Fibroblast of skin of back (primary cell): ENCODE data around the gene CLDN1.

ENCODE experiments used
- DNase-seq: peaks from one replicate; pipeline ENCODE4 v3.0.0-alpha.2; 2013

CLDN1 gene

GRCh38 chr3:190330936-190331734 is 8.9 kb upstream of the CLDN1 start:
- no peak for DNase-seq

GRCh38 chr3:190326930-190327329 is 4.7 kb upstream of the CLDN1 start:
- peak; percentile 43 for DNase-seq

GRCh38 chr3:190326361-190326760 is 4.1 kb upstream of the CLDN1 start:
- no peak for DNase-seq

- DNase-seq = peak; percentile 44
Measured at GRCh38 chr3:190325923-190326322, 3.7 kb upstream of the CLDN1 start.

- no peak for DNase-seq
Measured at GRCh38 chr3:190323246-190323626, 990 bp upstream of the CLDN1 start.

- no peak for DNase-seq
Measured at GRCh38 chr3:190322604-190323245, 479 bp upstream of the CLDN1 start.

- DNase-seq = no peak
Measured at GRCh38 chr3:190320594-190321362, 1.5 kb downstream of the CLDN1 start.

- no peak for DNase-seq
Measured at GRCh38 chr3:190319660-190320059, 2.6 kb downstream of the CLDN1 start.

- no peak for DNase-seq
Measured at GRCh38 chr3:190318666-190319065, 3.6 kb downstream of the CLDN1 start.

- no peak for DNase-seq
Measured at GRCh38 chr3:190314741-190315140, 7.5 kb downstream of the CLDN1 start.

- DNase-seq = no peak
Measured at GRCh38 chr3:190309414-190309813, 12.8 kb downstream of the CLDN1 start.

GRCh38 chr3:190308154-190308553 is 14.1 kb downstream of the CLDN1 start:
- DNase-seq = no peak

GRCh38 chr3:190307164-190307545 is 15.1 kb downstream of the CLDN1 start:
- no peak for DNase-seq

GRCh38 chr3:190306513-190307163 is 15.6 kb downstream of the CLDN1 start:
- DNase-seq = no peak

GRCh38 chr3:190306026-190306425 is 16.2 kb downstream of the CLDN1 start:
- no peak for DNase-seq

- peak; percentile 38 for DNase-seq
Measured at GRCh38 chr3:190305406-190305805, 16.8 kb downstream of the CLDN1 start.

- DNase-seq = no peak
Measured at GRCh38 chr3:190303884-190304283, 18.4 kb downstream of the CLDN1 start.

GRCh38 chr3:190302212-190302867 is 19.9 kb downstream of the CLDN1 start:
- no peak for DNase-seq

GRCh38 chr3:190301591-190301990 is 20.7 kb downstream of the CLDN1 start:
- peak; percentile 15 for DNase-seq

- no peak for DNase-seq
Measured at GRCh38 chr3:190299969-190300368, 22.3 kb downstream of the CLDN1 start.

- no peak for DNase-seq
Measured at GRCh38 chr3:190294030-190294429, 28.2 kb downstream of the CLDN1 start.

GRCh38 chr3:190293621-190294020 is 28.6 kb downstream of the CLDN1 start:
- no peak for DNase-seq
